Mesendoderm (in vitro differentiated cells): ENCODE measurements around the gene CCM2L.

Experiments
- DNase-seq: peaks from one replicate; pipeline ENCODE4 v3.0.0; 2013
- H2AK5ac ChIP-seq: 2 replicates; pipeline ENCODE4 v1.6.1; 2013; ENCODE audit warnings: low read length, inconsistent platforms
- H2BK120ac ChIP-seq: 2 replicates; pipeline ENCODE4 v1.6.1; 2013; ENCODE audit warnings: low read depth, mild to moderate bottlenecking, low read length, moderate library complexity, mixed read lengths
- H2BK15ac ChIP-seq: replicated peaks from 2 replicates; pipeline ENCODE4 v1.6.1; 2013; ENCODE audit warnings: low read depth, mild to moderate bottlenecking, moderate library complexity
- H2BK5ac ChIP-seq: 2 replicates; pipeline ENCODE4 v1.6.1; 2013; ENCODE audit warnings: low read length, inconsistent platforms
- H3K18ac ChIP-seq: 2 replicates; pipeline ENCODE4 v1.6.1; 2013; ENCODE audit warnings: mild to moderate bottlenecking, low read length, mixed read lengths
- H3K23ac ChIP-seq: one replicate; pipeline ENCODE4 v1.6.1; 2013; ENCODE audit warnings: low read length
- H3K27ac ChIP-seq: 2 replicates; pipeline ENCODE4 v1.5.1; 2013; ENCODE audit warnings: low read depth, mild to moderate bottlenecking, inconsistent platforms, low read length, moderate library complexity
- H3K27me3 ChIP-seq: 2 replicates; pipeline ENCODE4 v1.6.1; 2013; ENCODE audit warnings: low read length, control low read depth, mild to moderate bottlenecking, inconsistent platforms; ENCODE audit not compliant: insufficient read depth, poor library complexity
- H3K36me3 ChIP-seq: 2 replicates; pipeline ENCODE4 v1.6.1; 2013; ENCODE audit warnings: low read length, inconsistent platforms; ENCODE audit not compliant: control insufficient read depth, insufficient read depth
- H3K4ac ChIP-seq: one replicate; pipeline ENCODE4 v1.6.1; 2013; ENCODE audit warnings: low read depth, mild to moderate bottlenecking, low read length, moderate library complexity
- H3K4me1 ChIP-seq: 2 replicates; pipeline ENCODE4 v1.6.1; 2013; ENCODE audit warnings: low read depth, low read length, inconsistent platforms; ENCODE audit not compliant: control insufficient read depth
- H3K4me2 ChIP-seq: 2 replicates; pipeline ENCODE4 v1.6.1; 2013; ENCODE audit warnings: low read length
- H3K4me3 ChIP-seq: 2 replicates; pipeline ENCODE4 v1.5.1; 2013; ENCODE audit warnings: mild to moderate bottlenecking, low read length
- H3K56ac ChIP-seq: one replicate; pipeline ENCODE4 v1.6.1; 2013; ENCODE audit warnings: low read length
- H3K79me1 ChIP-seq: 2 replicates; pipeline ENCODE4 v1.6.1; 2013; ENCODE audit warnings: low read length, inconsistent platforms
- H3K79me2 ChIP-seq: 2 replicates; pipeline ENCODE4 v1.6.1; 2013; ENCODE audit warnings: mild to moderate bottlenecking, low read length; ENCODE audit not compliant: control insufficient read depth, insufficient read depth
- H3K9ac ChIP-seq: 2 replicates; pipeline ENCODE4 v1.6.1; 2013; ENCODE audit warnings: low read length, inconsistent platforms
- H4K5ac ChIP-seq: one replicate; pipeline ENCODE4 v1.6.1; 2013; ENCODE audit warnings: low read length
- H4K8ac ChIP-seq: one replicate; pipeline ENCODE4 v1.6.1; 2013; ENCODE audit warnings: low read depth, mild to moderate bottlenecking, control low read depth, low read length, moderate library complexity
- WGBS: extraction: QIAGEN DNeasy Blood & Tissue Kit; methylation state at CpG from one replicate; pipeline ENCODE4 v1.1.7; 2013; ENCODE audit warnings: low lambda C conversion rate, missing lambda C conversion rate; ENCODE audit not compliant: insufficient coverage; ENCODE audit errors: extremely low coverage; 5-methylcytosine and 5-hydroxymethylcytosine counted together

Gene CCM2L

GRCh38 chr20:32071395-32072167 lies 61.3 kb downstream of the CCM2L start:
- no peak overlapping the region for H3K23ac ChIP-seq
- H3K4me1 ChIP-seq, result no peaks in the 10 kb centered on the region
- H3K9ac ChIP-seq, result no peak overlapping the region
- DNase-seq, result no peak
- H2AK5ac ChIP-seq, result no peak overlapping the region
- H4K5ac ChIP-seq, result no peak overlapping the region
- no peak overlapping the region for H3K56ac ChIP-seq
- no peaks in the 10 kb centered on the region for H3K36me3 ChIP-seq
- H3K4ac ChIP-seq, result no peak overlapping the region
- no peak overlapping the region for H3K18ac ChIP-seq
- no peaks in the 10 kb centered on the region for H3K79me1 ChIP-seq
- no peak overlapping the region for H2BK5ac ChIP-seq
- no peak overlapping the region for H4K8ac ChIP-seq
- H3K4me3 ChIP-seq, result no peak overlapping the region
- whole genome bisulfite sequencing, result no CpG with 5 or more reads among the region's 17 CpGs
- H2BK120ac ChIP-seq, result no peak overlapping the region
- H3K27me3 ChIP-seq, result no peaks in the 10 kb centered on the region
- H3K4me2 ChIP-seq, result no peak overlapping the region
- no peak overlapping the region for H2BK15ac ChIP-seq
- no peak overlapping the region for H3K27ac ChIP-seq
- no peaks in the 10 kb centered on the region for H3K79me2 ChIP-seq

- H3K27ac ChIP-seq, result no peak overlapping the region
- H3K4me1 ChIP-seq, result no peaks in the 10 kb centered on the region
- no peaks in the 10 kb centered on the region for H3K27me3 ChIP-seq
- H3K23ac ChIP-seq, result no peak overlapping the region
- no peak for DNase-seq
- no peak overlapping the region for H4K5ac ChIP-seq
- no peaks in the 10 kb centered on the region for H3K79me2 ChIP-seq
- no peak overlapping the region for H2BK120ac ChIP-seq
- H3K18ac ChIP-seq, result no peak overlapping the region
- no peak overlapping the region for H3K56ac ChIP-seq
- H3K4me3 ChIP-seq, result no peak overlapping the region
- H3K79me1 ChIP-seq, result no peaks in the 10 kb centered on the region
- no peak overlapping the region for H3K4me2 ChIP-seq
- no CpG with 5 or more reads among the region's 6 CpGs for WGBS
- no peak overlapping the region for H2BK15ac ChIP-seq
- no peak overlapping the region for H3K9ac ChIP-seq
- H4K8ac ChIP-seq, result no peak overlapping the region
- no peak overlapping the region for H2AK5ac ChIP-seq
- H3K36me3 ChIP-seq, result no peaks in the 10 kb centered on the region
- H3K4ac ChIP-seq, result no peak overlapping the region
- no peak overlapping the region for H2BK5ac ChIP-seq
Measured at GRCh38 chr20:32072168-32072750, 62.0 kb downstream of the CCM2L start.

- no peaks in the 10 kb centered on the region for H3K4me1 ChIP-seq
- no peak overlapping the region for H3K18ac ChIP-seq
- no peak overlapping the region for H3K4ac ChIP-seq
- H3K36me3 ChIP-seq, result no peaks in the 10 kb centered on the region
- no peak overlapping the region for H3K27ac ChIP-seq
- DNase-seq, result no peak
- H3K4me2 ChIP-seq, result no peak overlapping the region
- H2BK5ac ChIP-seq, result no peak overlapping the region
- no peak overlapping the region for H3K9ac ChIP-seq
- H4K5ac ChIP-seq, result no peak overlapping the region
- H3K79me2 ChIP-seq, result no peaks in the 10 kb centered on the region
- no peak overlapping the region for H2AK5ac ChIP-seq
- no CpG with 5 or more reads among the region's 1 CpG for WGBS
- no peak overlapping the region for H3K56ac ChIP-seq
- H3K23ac ChIP-seq, result no peak overlapping the region
- no peak overlapping the region for H4K8ac ChIP-seq
- no peaks in the 10 kb centered on the region for H3K27me3 ChIP-seq
- H2BK15ac ChIP-seq, result no peak overlapping the region
- H2BK120ac ChIP-seq, result no peak overlapping the region
- H3K4me3 ChIP-seq, result no peak overlapping the region
- H3K79me1 ChIP-seq, result no peaks in the 10 kb centered on the region
Measured at GRCh38 chr20:32075534-32075933, 65.3 kb downstream of the CCM2L start.

DNA sequence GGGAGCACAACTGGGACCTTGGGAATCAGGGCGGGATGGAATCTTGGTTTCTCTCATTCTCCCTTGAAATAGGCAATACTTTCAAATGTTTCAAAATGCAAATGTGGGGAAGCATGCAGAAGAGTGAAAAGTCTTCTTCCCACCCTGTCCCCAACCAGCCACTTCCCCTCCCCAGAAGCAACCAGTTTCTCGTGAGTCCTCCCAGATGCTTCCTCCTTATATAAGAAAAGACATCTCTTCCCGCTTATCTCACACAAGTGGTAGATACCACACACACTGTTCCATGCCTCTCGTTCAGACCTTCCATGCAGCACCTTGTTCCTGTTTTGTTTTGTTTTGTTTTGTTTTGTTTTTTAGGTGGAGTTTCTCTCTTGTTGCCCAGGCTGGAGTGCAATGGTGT lies 67.0 kb downstream of the CCM2L start:
- no peak overlapping the region for H3K23ac ChIP-seq
- WGBS, result no CpG with 5 or more reads among the region's 4 CpGs
- H2BK5ac ChIP-seq, result no peak overlapping the region

DNA sequence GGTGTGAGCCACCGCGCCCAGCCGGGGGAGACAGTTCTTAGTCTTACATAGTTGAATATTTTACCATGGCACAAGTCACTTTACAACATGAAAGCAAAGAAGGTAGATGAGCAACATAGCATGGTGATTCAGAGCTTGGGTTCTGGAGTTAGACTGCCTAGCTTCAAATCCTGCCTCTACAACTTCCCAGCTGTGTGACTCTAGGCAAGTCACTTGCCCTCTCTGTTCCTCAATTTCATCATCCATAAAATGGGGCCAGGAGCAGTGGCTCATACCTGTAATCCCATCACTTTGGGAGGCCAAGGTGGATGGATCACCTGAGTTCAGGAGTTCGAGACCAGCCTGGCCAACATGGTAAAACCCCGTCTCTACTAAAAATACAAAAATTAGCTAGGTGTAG lies 68.1 kb downstream of the CCM2L start:
- no peak overlapping the region for H3K9ac ChIP-seq
- H3K79me1 ChIP-seq, result no peaks in the 10 kb centered on the region
- no peak overlapping the region for H3K23ac ChIP-seq
- H3K79me2 ChIP-seq, result no peaks in the 10 kb centered on the region
- no peaks in the 10 kb centered on the region for H3K4me1 ChIP-seq
- no CpG with 5 or more reads among the region's 5 CpGs for WGBS
- no peak overlapping the region for H4K5ac ChIP-seq
- DNase-seq, result no peak
- no peak overlapping the region for H2BK120ac ChIP-seq
- no peak overlapping the region for H2BK5ac ChIP-seq
- no peak overlapping the region for H3K4me2 ChIP-seq
- H4K8ac ChIP-seq, result no peak overlapping the region
- no peak overlapping the region for H3K56ac ChIP-seq
- H2AK5ac ChIP-seq, result no peak overlapping the region
- no peak overlapping the region for H3K4ac ChIP-seq
- no peak overlapping the region for H3K18ac ChIP-seq
- no peak overlapping the region for H2BK15ac ChIP-seq
- no peak overlapping the region for H3K27ac ChIP-seq
- H3K4me3 ChIP-seq, result no peak overlapping the region
- no peaks in the 10 kb centered on the region for H3K36me3 ChIP-seq
- H3K27me3 ChIP-seq, result no peaks in the 10 kb centered on the region

More for the DNA sequence above, 67.0 kb downstream of the CCM2L start:
- no peaks in the 10 kb centered on the region for H3K79me2 ChIP-seq
- H3K18ac ChIP-seq, result no peak overlapping the region
- no peak overlapping the region for H3K4me3 ChIP-seq
- H3K4me2 ChIP-seq, result no peak overlapping the region
- no peak overlapping the region for H2BK15ac ChIP-seq
- H4K5ac ChIP-seq, result no peak overlapping the region
- no peak overlapping the region for H3K9ac ChIP-seq
- H3K36me3 ChIP-seq, result no peaks in the 10 kb centered on the region
- H3K4me1 ChIP-seq, result no peaks in the 10 kb centered on the region
- no peaks in the 10 kb centered on the region for H3K27me3 ChIP-seq
- no peak for DNase-seq
- no peak overlapping the region for H4K8ac ChIP-seq
- no peak overlapping the region for H2AK5ac ChIP-seq
- no peak overlapping the region for H3K4ac ChIP-seq
- no peak overlapping the region for H3K27ac ChIP-seq
- no peak overlapping the region for H2BK120ac ChIP-seq
- H3K79me1 ChIP-seq, result no peaks in the 10 kb centered on the region
- no peak overlapping the region for H3K56ac ChIP-seq

GRCh38 chr20:32078791-32079190 lies 68.6 kb downstream of the CCM2L start:
- no peak for DNase-seq
- Histone ChIP-seq H2BK15ac (no peak overlapping the region), H3K23ac (no peak overlapping the region)

More at GRCh38 chr20:32078791-32079190, 68.6 kb downstream of the CCM2L start:
- Histone ChIP-seq H3K4ac (no peak overlapping the region), H3K4me3 (no peak overlapping the region), H2BK120ac (no peak overlapping the region), H2AK5ac (no peak overlapping the region), H3K18ac (no peak overlapping the region), H4K5ac (no peak overlapping the region), H3K56ac (no peak overlapping the region), H3K79me1 (no peaks in the 10 kb centered on the region), H4K8ac (no peak overlapping the region), H3K4me2 (no peak overlapping the region), H3K79me2 (no peaks in the 10 kb centered on the region), H3K4me1 (no peaks in the 10 kb centered on the region), H3K9ac (no peak overlapping the region), H2BK5ac (no peak overlapping the region), H3K27me3 (no peaks in the 10 kb centered on the region), H3K27ac (no peak overlapping the region), H3K36me3 (no peaks in the 10 kb centered on the region)
